ENCODE results near the gene PRR22.
A peak's percentile ranks its signal among the peaks of the same experiment; 100 is the strongest.

PRR22 gene

DNA sequence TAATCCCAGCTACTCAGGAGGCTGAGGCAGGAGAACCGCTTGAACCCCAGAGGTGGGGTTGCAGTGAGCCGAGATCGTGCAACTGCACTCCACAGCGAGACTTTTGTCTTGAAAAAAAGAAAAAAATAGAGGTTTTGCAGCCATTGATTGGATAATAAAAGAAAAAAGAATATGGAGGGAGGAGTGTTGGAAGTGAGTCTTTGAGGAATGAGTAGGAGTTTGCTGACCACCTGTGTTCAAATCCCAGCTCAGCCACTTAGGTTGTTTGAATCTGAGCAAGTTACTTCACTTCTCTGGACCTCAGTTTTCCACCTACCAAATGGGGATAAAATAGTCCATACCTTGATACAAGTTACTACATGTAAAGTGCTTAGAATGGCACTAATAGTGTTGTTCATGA lies 26.6 kb upstream of the PRR22 start:
- no peak for DNase-seq

DNA sequence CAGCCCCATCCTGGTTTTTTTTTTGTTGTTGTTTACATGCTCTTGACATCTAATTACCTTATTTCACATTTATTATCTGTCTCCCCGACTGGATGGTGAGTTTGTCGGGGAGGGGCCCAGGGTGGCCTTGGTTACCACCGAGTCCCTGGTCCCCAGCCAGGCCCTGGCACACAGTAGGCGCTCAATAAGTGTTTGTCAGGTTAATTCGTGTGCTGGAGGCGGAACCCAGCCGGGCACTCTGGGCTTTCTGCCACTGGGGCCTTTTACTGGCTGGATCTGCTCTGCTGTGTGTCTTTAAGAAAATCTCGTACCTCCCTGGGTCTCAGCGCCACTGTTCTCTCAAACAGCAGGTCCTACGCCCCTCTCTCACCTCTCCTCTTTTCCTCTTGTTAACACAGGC lies 24.9 kb upstream of the PRR22 start:
- no peak for DNase-seq

DNA sequence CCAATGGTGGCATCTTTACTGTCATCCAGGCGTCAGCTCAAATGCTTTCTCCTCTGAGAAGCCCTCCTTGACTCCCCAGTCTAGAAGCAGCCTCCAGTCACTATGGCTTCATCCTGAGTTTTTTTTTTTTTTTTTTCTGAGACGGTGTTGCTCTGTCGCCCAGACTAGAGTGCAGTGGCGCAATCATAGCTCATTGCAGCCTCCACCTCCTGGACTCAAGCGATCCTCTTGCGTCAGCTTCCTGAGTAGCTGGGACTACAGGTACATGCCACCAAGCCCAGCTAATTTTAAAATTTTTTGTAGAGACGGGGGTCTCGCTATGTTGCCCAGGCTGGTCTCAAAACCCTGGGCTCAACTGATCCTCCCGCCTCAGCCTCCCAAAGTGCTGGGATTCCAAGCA lies 24.5 kb upstream of the PRR22 start:
- DNase-seq, result no peak

DNA sequence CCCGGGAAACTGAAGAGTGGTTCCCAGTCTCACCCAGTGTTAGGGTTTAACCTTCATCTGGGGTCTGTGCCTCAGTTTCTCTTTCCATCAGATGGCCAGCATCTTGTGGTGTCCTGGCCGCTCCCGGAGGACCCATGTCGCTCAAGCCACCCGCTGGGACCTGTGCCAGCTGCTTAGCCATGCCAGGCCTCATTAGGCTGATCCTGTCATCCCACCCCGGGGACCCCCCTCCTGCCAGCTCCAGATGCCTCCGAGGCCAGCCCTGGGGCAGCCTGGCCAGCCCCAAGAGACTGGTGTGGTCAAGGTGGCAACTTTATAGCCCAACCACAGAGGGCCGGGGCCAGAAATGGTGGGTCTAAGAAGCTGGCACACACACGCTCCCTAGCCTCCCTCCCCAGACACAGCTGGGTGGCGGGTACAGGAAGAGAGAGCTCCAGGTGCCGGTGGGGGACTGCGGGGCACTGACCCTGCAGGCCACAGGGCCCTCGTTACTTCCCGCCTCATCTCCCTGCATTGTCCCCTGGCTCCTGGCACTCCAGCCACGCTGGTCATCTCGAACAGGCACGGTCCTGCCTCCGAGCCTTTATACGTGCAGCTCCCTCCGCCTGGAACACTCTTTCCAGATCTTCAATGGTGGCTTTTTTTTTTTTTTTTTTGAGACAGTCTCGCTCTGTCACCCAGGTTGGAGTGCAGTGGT lies 23.7 kb upstream of the PRR22 start:
- no peak for DNase-seq

DNA sequence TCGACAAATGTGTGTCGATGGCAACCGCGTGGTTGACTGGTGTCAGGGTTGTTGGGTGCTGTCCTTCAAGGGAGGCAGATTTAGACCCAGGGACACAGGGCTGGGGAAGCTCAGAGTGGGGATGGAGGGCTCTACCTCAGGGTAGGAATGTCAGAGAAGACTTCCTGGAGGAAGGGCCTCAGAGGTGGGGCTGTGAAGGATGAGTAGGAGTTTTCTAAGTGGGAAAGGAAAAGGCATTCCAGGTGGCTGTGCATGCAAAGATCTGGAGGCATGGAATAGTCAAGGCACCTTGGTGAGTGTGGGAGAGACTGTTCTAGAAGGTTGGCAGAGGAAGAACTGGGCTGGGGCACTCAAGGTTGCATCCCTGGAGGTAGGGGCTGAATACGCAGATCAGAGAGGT lies 22.4 kb upstream of the PRR22 start:
- DNase-seq, result no peak

DNA sequence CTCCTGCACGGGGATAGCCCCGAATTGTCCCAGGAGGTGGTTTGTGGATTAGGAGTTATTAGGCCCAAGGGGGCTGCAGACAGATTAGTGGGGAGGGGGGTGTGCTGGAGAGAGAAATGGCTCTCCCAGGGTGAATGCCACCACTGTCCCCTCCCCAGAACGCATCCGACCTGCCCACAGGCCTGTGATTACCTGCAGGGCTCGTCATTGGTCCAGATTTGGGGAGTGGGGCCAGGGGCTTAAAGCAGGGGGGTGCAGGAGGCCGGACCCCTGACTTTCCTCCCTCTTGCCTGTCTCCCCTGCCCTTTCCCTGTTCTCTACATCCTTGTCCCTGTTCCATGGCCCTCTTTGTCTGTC lies 21.6 kb upstream of the PRR22 start:
- DNase-seq, result no peak

DNA sequence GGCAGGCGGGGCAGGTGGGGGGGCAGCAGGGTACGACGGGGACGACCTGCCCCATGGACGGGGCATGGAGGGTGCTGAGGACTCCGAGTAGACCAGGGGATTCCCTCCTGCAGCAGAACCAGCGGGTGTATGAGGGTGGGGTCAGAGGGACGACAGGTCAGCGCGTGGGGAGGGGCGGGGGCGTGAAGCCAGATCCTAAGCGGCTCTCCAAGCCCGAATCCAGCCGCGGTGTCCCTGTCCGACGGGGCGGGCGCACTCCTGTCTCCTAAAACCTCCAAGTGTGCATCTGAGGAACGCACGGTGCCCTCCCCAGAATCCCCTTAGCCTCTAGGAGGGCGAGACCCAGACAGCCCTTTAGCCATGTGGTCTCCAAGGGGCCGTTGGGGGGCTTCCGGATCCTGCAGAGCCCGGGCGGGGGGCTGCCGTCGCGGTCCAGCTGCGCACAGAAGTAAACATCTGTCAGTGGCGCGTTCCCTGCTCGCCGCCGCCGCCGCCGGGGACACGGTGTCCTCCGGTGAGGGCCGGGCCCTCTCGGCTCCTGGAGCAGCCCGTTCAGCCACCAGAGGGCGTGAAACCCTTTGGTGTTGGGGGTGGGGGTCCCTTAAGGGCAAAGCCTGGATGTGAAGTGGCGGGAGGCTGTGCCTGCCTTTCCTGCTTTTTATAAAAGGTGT lies 21.1 kb upstream of the PRR22 start:
- DNase-seq, result peak; percentile 84

DNA sequence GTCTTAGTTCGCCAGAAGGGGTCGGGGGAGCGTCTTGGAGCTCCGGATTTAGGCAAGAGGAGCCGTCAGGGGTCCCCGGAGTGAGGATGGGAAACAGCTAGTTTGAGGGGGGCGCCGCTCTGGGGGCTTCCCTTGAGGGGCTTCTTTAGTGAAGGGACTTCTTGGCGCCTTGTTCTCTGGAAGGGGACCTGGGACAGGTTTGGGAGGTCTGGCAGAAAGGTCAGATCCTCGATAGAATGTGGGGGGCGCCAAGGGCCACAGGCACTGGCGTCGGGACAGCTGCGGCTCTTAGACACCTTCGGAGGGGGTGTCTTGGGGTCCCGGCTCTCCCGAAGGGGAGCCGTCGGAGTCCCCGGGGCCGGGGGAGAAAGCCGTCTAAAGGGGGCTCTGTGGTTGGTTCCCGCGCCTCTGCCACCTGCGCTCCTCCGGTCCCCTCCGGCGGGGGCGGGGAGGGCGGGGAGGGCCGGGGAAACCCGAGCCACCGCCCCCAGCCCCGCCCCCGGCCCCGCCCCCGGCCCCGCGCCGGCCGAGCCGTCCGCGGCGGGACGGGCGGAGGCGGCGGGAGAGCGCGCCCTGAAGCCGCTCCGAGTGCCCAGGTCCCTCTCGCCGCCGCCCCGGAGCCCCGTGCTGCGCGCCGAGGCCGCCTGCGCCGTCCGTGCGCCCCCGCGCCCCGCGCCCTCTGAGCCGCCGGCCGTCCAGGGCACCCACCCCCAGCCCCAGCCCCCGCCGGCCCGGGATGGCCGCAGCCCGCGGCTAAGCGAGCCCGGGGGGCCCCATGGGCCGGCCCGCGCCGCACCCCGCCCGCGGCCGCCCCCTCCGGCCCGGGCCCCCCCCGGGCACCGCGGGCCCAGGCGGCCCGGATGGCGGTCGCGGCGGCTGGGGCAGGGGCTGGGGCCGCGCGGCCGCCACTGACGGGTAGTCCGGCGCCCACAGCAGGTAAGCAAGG lies 20.2 kb upstream of the PRR22 start, which contains the start of gene NRTN:
Gene NRTN (plus strand): TSS at position 552 of the 946 bp plus-strand sequence. CDS start 19,099 bp downstream, outside the sequence.
- DNase-seq, result peak; percentile 60

DNA sequence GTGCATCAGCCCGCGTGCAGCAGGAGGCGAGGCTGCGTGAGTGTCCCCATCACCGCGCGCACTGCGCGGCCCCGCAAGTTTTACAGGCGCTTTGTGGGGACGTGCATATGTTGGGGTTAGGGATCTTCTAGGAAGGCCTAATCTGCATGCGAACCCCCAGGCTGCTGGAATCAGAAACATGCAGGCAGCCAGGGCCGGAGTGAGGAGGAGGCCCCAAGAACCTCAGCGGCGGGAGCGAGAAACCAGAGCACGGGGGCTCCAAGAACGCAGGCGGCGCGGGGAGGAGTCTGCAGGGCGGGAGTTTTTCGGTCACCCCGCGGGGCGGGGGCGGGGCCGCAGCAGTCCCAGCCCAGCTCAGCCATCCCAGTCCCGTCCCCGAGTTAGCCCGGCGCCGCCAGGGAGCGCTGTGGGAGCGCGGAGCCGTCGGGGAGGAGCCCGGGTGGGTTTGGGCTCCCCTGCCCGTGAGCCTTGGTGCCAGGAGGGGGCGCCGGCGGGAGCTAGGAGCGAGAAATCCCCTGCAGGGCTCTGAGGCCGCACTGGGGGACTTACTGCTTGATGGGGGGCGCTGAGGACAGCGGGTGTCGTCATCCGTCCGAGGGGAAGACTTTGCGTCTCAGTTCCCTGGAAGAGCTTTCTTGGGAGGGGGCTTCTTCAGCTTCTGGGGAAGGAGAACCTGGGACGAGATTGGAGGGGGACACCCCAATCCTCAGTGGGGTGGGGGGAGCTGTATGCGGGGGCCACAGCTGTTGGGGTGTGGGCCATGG lies 19.4 kb upstream of the PRR22 start:
- peak; percentile 95 for DNase-seq

DNA sequence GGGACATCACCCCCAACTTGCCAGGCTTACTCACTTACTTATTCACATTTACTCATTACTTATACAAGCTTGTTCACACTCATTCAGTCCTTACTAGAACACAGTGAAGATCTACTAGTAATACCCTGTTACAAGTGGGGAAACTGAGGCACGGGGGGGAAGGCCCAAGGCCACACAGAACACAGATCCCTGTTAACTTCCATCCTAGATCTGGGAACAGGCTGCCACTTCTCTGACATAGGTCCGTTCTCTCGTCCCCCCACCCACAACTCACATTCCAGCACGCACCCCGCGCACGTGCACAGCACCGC lies 18.9 kb upstream of the PRR22 start:
- DNase-seq, result no peak

DNA sequence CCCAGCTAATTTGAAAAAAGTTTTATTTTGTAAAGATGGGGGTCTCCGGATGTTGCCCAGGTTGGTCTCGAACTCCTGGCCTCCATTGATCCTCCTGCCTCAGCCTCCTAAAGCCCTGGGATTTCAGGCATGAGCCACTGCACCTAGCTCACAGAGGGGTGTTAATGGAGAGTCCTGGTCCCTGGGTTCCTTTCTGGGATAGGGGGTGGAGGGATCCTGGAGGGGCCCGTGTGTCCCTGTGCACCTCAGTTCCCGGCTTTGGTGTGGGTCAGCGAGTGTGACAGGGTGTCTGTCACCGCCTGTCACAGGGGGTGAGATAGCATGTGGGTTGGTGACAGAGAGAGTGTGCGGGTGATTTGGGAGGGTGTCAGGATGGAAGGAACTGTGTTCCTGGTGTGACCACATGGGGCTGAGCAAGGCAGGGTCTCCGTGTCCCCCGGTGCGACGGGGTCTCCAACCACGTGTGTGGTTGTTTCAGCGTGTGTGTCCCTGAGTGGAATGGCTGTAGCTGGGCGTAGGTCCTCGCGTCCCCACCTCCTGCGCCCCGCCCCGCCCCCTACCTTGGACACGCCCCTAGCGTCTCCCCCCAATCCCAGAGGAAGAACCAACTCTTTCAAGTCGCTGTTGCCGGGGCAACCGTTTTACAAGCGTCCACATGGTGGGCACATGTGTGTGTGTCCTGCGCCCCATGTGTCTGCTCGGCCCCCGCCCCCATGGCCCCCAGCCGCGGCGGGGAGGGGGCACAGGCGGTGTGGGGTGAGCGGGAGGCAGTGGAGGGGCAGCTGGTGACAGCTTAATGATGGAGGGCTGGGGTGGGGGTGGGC lies 17.5 kb upstream of the PRR22 start:
- DNase-seq, result peak; percentile 35

DNA sequence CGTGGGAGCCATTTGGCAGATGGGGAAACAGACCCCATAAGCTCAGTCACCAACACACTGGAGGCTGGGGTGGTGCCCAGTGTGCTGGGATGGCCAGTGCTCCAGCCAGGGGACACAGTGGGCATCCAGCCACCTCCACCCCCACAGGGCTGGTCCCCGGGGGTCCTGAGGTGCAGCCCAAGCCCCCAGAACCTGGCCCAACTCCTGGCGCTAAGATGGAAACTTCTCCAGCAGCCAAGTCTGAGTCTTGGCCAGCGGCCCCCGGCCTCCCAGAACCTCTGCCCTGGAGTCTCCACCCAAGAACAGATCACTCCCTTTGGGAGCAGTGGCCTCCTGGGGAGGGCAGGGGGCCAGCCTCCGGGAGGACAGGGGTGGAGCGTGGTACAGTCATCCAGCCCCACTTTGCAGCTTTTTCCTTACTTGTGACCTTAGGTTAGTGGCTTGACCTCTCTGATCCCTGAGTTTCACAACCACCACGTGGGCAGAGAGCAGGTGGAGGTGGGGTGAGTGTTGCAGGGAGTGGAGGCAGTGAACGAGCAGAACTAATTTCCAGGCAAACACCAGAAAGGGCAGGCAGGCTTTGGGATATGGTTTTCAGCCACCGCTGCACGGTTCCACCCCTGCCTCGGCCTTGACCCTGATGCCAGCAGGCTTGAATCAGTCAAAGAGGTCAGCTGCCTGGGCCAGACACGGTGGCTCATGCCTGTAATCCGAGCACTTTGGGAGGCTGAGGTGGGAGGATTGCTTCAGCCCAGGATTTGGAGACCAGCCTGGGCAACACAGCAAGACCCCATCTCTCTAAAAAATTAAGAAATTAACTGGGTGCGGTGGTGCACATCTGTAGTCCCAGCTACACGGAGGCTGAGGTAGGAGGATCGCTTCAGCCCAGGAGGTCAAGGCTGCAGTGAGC lies 16.1 kb upstream of the PRR22 start:
- DNase-seq, result no peak

DNA sequence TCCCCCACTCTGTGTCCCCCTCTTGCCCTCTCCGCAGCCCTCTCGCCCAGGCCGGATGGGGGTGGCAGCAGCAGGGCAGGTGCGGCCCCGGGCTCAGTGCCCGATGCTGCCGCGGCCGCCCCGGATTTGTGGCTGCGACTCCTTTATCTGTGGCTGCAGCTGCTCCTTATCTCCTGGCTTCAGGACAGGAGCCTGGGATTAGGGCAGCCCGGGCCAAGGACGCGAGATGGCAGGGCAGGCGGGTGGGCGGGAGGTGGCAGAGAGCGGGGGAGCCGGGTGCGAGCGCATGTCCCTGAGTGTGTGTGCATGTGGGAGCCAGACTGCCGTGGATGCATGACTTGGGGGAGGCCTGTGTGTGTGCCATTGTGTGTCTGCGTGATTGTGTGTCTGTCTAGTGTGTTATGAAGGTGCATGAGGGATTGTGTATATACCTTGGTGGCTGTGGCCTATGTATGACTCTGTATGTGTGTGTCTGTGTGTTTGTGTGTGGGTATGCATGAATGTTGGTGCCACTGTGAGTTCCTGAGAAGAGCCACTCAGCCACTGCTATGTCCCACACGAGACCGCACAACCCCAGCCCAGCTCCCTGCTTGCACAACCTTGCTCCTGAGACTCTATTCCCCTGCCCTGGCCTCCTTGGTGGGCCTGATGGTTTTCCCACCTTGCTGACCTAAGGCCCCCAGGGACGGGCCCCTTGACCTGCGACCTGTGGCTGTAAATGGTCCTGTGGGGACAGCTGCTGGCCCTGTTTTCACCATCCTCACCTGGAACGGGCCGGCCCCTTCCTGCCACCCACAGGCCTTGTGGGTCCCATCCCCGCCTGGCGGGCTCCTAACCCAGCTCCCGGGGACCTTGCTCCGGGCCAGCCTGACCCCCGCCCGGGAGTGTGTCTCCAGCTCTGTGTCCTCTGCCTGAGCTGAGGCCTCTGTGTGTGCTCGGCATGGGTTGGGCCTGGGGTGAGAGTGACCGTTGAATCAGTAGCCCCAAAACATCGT lies 15.0 kb upstream of the PRR22 start:
- DNase-seq, result no peak

DNA sequence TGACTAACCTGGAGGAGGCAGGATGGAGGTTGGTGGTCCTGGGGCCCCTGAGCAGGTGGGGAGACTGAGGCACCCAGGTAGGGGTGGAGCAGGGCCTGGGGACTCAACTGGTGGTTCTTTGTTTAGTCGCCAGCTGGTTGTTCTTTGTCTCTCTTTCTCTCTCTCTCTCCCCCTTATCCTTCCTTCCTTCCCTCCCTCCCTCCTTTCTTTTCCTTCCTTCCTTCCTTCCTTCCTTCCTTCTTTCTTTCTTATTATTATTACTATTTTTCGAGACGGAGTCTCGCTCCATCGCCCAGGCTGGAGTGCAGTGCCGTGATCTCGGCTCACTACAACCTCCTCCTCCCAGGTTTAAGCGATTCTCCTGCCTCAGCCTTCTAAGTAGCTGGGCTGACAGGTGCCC lies 13.7 kb upstream of the PRR22 start:
- DNase-seq, result no peak

DNA sequence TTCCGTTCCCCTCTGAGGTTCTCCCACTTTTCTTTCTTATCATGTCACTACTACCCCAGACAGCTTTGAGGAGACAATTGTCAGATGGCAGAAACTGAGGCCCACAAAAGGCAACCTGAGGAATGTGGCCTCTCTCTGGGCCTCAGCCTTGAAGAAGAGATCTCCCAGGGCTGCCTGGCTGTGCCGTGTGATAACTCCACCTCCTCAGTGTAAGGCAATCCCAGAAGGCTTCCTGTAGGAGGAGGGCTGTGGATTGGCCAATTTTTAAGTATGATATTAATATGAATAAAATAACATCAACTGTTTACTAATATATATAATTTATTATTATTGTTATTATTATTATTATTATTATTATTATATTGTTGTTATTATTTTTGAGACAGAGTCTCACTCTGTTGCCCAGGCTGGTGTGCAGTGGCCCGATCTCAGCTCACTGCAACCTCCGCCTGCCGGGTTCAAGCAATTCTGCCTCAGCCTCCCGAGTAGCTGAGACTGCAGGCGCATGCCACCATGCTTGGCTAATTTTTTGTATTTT lies 10.9 kb upstream of the PRR22 start:
- no peak for DNase-seq

DNA sequence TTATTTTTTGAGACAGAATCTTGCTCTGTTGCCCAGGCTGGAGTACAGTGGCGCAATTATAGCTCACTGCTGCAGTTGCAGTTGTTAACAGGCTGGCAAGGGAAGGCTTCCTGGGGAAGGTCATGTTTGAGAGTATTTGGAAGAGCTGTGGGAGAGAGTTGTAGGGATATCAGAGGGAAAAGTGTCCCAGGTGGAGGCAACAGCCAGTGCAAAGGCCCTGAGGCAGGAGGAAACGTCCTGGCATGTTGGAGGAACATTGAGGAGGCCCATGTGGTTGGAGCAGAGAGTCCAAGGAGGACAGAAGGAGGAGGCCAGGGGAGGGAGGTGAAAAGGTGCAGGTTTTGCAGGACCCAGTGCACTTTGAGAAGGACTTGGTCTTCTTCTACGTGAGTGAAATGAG lies 8.6 kb upstream of the PRR22 start:
- DNase-seq, result no peak

DNA sequence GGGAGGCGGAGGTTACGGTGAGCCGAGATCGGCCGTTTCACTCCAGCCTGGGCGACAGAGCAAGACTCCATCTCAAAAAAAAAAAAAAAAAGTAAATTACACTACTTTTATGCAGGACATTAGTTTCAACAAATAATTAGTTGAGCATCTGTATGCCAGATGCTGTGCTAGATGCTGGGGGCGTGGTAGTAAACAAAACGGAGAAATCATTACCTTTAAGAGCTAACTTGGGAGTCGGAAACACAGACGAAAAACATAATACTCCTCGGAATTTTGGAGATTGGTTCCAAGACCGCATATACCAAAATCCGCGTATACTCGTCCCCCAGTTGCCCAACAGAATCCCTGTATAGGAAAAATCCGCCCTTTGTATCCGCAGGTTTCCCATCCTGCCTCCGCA lies 7.7 kb upstream of the PRR22 start:
- DNase-seq, result no peak

DNA sequence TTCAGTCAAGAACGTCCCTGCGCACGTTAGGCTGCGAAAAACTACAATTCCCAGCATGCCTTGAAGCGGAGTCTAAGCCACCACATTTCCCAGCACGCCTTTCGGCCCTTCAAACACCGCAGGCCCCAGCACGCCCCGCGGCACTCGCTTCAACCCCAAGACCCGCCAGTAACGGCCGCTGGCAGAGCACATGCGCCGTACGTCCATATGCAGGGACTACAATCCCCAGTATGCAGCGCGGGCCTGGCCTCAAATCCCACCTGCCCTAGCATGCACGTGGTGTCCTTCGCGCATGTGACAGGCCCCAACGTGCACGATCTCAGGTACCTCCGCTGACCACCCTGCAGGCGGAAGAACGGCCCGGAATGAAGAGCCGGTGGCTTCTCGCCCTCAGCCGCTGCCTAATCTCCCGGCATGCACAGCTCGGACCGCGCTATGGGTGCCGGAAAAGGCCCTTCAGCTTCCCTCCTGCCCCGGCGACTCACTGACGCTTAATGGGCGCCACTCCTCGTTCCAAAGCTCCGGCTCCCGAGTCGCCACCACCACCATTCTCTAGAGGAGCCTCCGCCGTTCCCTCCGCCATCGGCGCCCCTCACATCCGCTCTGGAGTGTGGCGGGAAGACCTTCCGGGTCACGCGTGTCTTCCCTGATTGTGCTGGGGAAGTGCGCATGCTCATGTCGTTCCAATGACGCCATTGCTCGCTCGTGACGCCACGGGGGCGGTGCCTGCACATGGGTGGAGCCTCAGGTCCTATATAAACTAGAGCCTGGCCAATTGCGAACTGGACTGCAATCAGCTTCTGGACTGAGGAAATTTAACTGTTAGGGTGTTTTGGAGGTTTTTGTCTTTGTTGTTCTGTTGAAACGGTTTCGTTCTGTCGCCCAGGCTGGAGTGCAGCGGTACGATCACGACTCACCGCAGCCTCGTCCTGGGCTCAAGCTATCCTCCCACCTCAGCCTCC lies 6.3 kb upstream of the PRR22 start, which contains the start of gene DUS3L:
Gene DUS3L (minus strand): TSS at position 605 of the 962 bp plus-strand sequence. CDS start 22 bp downstream, at position 583.
- peak; percentile 95 for DNase-seq
